Upper lobe of left lung (tissue), 4 donors: ENCODE measurements around the gene DSCAM.

Source experiments
- CTCF ChIP-seq, 6 experiments: fragments of 450-650 bp in 4 of 6; fragments of 200-600 bp in 2 of 6; sonication (generic) in 2 of 6; IDR thresholded peaks; one replicate each; pipeline ENCODE4 v1.5.1; 2016 to 2019; ENCODE audit warnings: antibody characterized with exemption in 6 of 6
- EP300 ChIP-seq, 4 donors: sonication (generic); formaldehyde crosslinking; IDR thresholded peaks; one replicate each; pipeline ENCODE4 v1.5.1; 2017; ENCODE audit warnings: antibody characterized with exemption in 4 of 4, control low read depth in 2 of 4
- POLR2A ChIP-seq, 4 donors: fragments of 450-650 bp; IDR thresholded peaks; one replicate each; pipeline ENCODE4 v1.5.1; 2016 to 2017; ENCODE audit warnings: antibody characterized with exemption in 4 of 4, mild to moderate bottlenecking in 2 of 4
- POLR2AphosphoS5 ChIP-seq, 2 donors: sonication (generic); formaldehyde crosslinking; IDR thresholded peaks; one replicate each; pipeline ENCODE4 v1.5.1; 2017; ENCODE audit warnings: antibody characterized with exemption in 2 of 2

- TF ChIP-seq CTCF (IDR thresholded peaks at IDR 0.05) (no peak), POLR2A (IDR thresholded peaks at IDR 0.05) (no peak), EP300 (IDR thresholded peaks at IDR 0.05) (no peak), POLR2AphosphoS5 (IDR thresholded peaks at IDR 0.05) (no peak)
Observed at GRCh38 chr21:40134731-40135492, 712.0 kb downstream of the DSCAM start.
